Thyroid gland (tissue), 4 donors: ENCODE data around the gene PINK1.
A peak's percentile ranks its signal among the peaks of the same experiment; 100 is the strongest.

Experiments
- POLR2A ChIP-seq, 2 donors: fragments of 450-650 bp; IDR thresholded peaks; one replicate each; pipeline ENCODE4 v1.6.1; 2017; ENCODE audit warnings: antibody characterized with exemption in 2 of 2, mild to moderate bottlenecking in 2 of 2, moderate library complexity in 1 of 2
- TF ChIP-seq, protein P1 (sequence below), 6 experiments: fragments of 200-600 bp in 3 of 6; fragments of 450-650 bp in 3 of 6; sonication (generic) in 3 of 6; IDR thresholded peaks; one replicate each; pipeline ENCODE4 v1.5.1; 2016 to 2019; ENCODE audit warnings: antibody characterized with exemption in 6 of 6, mild to moderate bottlenecking in 2 of 6, inconsistent platforms in 1 of 6, moderate library complexity in 1 of 6

DNA sequence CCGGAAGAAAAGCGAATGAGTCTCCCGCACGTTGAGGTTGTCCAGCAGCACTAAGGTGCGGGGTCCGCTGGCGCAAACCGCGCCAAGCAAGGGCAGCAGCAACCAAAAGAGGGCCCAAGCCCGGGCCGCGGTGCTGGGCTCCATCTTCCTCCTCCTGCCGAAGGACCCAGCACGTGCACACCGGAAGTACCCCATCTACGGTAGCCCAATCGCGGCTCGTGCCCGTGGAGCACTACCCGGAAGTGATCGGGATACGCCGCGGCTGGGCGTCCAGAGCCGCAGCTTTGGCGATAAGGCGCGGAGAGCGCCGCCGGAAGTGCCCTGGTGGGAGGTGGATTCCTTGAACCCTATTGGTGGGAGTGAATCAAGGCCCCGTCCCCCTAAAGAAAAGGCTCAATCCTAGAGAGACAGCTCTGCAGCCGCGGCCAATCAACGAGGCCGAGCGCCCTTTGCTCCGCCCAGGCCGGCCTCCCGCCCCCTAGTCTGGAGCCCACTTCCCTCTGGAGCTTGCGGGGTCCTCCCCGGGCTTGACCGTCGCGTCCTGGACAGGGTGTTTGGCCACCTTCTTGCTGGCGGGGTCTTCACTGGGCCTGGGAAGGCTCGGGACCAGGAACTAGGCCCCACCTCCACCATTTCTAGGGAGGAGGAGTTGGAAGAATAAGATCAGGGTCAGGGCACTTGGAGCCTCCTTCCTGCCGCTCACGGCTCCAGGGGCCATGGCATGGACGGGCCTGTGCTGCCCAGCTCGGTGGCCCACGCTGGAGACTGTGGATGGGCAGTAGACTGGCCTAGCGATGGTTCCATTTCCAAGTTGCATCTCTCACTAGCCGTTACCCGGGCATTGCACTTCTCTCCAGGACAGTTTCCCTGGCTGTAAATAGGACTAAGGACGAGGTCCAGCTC lies 28.2 kb downstream of the PINK1 start, which contains the start of gene DDOST:
- TF ChIP-seq, protein P1, sequence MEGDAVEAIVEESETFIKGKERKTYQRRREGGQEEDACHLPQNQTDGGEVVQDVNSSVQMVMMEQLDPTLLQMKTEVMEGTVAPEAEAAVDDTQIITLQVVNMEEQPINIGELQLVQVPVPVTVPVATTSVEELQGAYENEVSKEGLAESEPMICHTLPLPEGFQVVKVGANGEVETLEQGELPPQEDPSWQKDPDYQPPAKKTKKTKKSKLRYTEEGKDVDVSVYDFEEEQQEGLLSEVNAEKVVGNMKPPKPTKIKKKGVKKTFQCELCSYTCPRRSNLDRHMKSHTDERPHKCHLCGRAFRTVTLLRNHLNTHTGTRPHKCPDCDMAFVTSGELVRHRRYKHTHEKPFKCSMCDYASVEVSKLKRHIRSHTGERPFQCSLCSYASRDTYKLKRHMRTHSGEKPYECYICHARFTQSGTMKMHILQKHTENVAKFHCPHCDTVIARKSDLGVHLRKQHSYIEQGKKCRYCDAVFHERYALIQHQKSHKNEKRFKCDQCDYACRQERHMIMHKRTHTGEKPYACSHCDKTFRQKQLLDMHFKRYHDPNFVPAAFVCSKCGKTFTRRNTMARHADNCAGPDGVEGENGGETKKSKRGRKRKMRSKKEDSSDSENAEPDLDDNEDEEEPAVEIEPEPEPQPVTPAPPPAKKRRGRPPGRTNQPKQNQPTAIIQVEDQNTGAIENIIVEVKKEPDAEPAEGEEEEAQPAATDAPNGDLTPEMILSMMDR (IDR thresholded peaks at IDR 0.05): peak in 4 of 6 experiments; percentile 36 to 54 (median 51)
- peak in 1 of 2 donors; percentile 56 for TF ChIP-seq POLR2A (IDR thresholded peaks at IDR 0.05)
